HepG2 (cell line): ENCODE measurements around the gene EXOC3. TPM values are rescaled to one million over a fixed set of nuclear protein-coding genes. Genes with fewer than 3 reads are reported as not detected.
A peak's percentile ranks its signal among the peaks of the same experiment; 100 is the strongest.

Experiments used
- DR1 ChIP-seq: sonication (generic); formaldehyde crosslinking; IDR thresholded peaks from 2 replicates; pipeline ENCODE4 v1.8.0; 2021; ENCODE audit warnings: mild to moderate bottlenecking, missing genetic modification reagents, inconsistent platforms
- GABPB1 ChIP-seq: IDR thresholded peaks from 2 replicates; pipeline ENCODE4 v1.6.1; 2016; ENCODE audit warnings: mild to moderate bottlenecking, missing genetic modification reagents, moderate library complexity, missing compliant biosample characterization
- HMG20A ChIP-seq: IDR thresholded peaks from 2 replicates; pipeline ENCODE4 v1.6.1; 2016; ENCODE audit warnings: borderline replicate concordance
- HNRNPK ChIP-seq: fragments of 200-400 bp; formaldehyde crosslinking; IDR thresholded peaks from 2 replicates; pipeline ENCODE4 v1.6.1; 2018; ENCODE audit warnings: low read length, low read depth, moderate library complexity, mild to moderate bottlenecking; ENCODE audit not compliant: poor library complexity, severe bottlenecking
- MIER2 ChIP-seq: IDR thresholded peaks from 2 replicates; pipeline ENCODE4 v1.6.1; 2016; ENCODE audit warnings: missing biosample characterization, missing genetic modification reagents
- SP140L ChIP-seq: sonication (generic); formaldehyde crosslinking; IDR thresholded peaks from 2 replicates; pipeline ENCODE4 v1.4.0; 2020; ENCODE audit warnings: missing genetic modification reagents, borderline replicate concordance
- ZBTB7B ChIP-seq: sonication (generic); formaldehyde crosslinking; IDR thresholded peaks from 2 replicates; pipeline ENCODE4 v1.4.0; 2020; ENCODE audit warnings: missing genetic modification reagents
- ZNF333 ChIP-seq: sonication (generic); formaldehyde crosslinking; IDR thresholded peaks from 2 replicates; pipeline ENCODE4 v1.4.0; 2020; ENCODE audit warnings: mild to moderate bottlenecking, missing genetic modification reagents, borderline replicate concordance
- ZNF335 ChIP-seq: sonication (generic); formaldehyde crosslinking; IDR thresholded peaks from 2 replicates; pipeline ENCODE4 v1.4.0; 2020; ENCODE audit warnings: missing genetic modification reagents
- ZNF441 ChIP-seq: sonication (generic); formaldehyde crosslinking; IDR thresholded peaks from 2 replicates; pipeline ENCODE4 v1.7.0; 2021; ENCODE audit warnings: missing genetic modification reagents, borderline replicate concordance
- ZNF557 ChIP-seq: sonication (generic); formaldehyde crosslinking; IDR thresholded peaks from 2 replicates; pipeline ENCODE4 v1.4.0; 2020; ENCODE audit warnings: missing genetic modification reagents
- ZNF569 ChIP-seq: sonication (generic); formaldehyde crosslinking; IDR thresholded peaks from 2 replicates; pipeline ENCODE4 v1.5.0; 2020; ENCODE audit warnings: mild to moderate bottlenecking, missing genetic modification reagents, moderate library complexity, borderline replicate concordance
- ZNF605 ChIP-seq: sonication (generic); formaldehyde crosslinking; IDR thresholded peaks from 2 replicates; pipeline ENCODE4 v1.8.0; 2022; ENCODE audit warnings: mild to moderate bottlenecking, missing genetic modification reagents
- ZNF607 ChIP-seq: sonication (generic); formaldehyde crosslinking; IDR thresholded peaks from 2 replicates; pipeline ENCODE4 v1.5.1; 2020; ENCODE audit warnings: missing genetic modification reagents, mild to moderate bottlenecking, borderline replicate concordance
- polyA plus RNA-seq, 8 experiments: library from polyadenylated mRNA; depleted of rRNA in 3 of 8; stranded (reverse) in 7 of 8; unstranded in 1 of 8; fragments of >200 nt; fragmentation: Illumina TruSeq in 4 of 8; extraction: Trizol in 4 of 8; gene quantifications; 2 replicates each; pipeline versions ENCODE4 v1.2.1 to v1.2.3, GENCODE V29; 2011 to 2016; ENCODE audit warnings: low read depth in 4 of 8, missing spikeins in 1 of 8, mixed read lengths in 1 of 8; ENCODE audit not compliant: insufficient read depth in 1 of 8
- total RNA-seq, 5 experiments: library from RNA; depleted of rRNA; stranded (reverse); fragments of >200 nt; fragmentation: Illumina TruSeq; extraction: Trizol; gene quantifications; 2 replicates each; pipeline ENCODE4 v1.2.3, GENCODE V29; 2016; ENCODE audit warnings: low read depth in 1 of 5
- TF ChIP-seq, protein P1 (sequence below): conservative IDR thresholded peaks from 2 replicates; pipeline ENCODE4 v1.6.1; 2018; ENCODE audit warnings: missing genetic modification reagents
- TF ChIP-seq, protein P2 (sequence below): sonication (generic); formaldehyde crosslinking; IDR thresholded peaks from 2 replicates; pipeline ENCODE4 v1.8.1; 2022; ENCODE audit warnings: low read depth, mild to moderate bottlenecking, missing genetic modification reagents
- TF ChIP-seq, protein P3 (sequence below): sonication (generic); formaldehyde crosslinking; IDR thresholded peaks from 2 replicates; pipeline ENCODE4 v1.4.0; 2020; ENCODE audit warnings: missing genetic modification reagents
- TF ChIP-seq, protein P4 (sequence below): sonication (generic); formaldehyde crosslinking; IDR thresholded peaks from 2 replicates; pipeline ENCODE4 v1.4.0; 2020; ENCODE audit warnings: missing genetic modification reagents
- TF ChIP-seq, protein P5 (sequence below): sonication (generic); formaldehyde crosslinking; IDR thresholded peaks from 2 replicates; pipeline ENCODE4 v1.9.0; 2022; ENCODE audit warnings: missing genetic modification reagents, mild to moderate bottlenecking, borderline replicate concordance

The EXOC3 gene
- total and polyA plus RNA-seq, 2 of the 13 experiments (the other 11 are each of a cell fraction or from before 2014, with no cell fraction given): 9.2 to 20.5 TPM

DNA sequence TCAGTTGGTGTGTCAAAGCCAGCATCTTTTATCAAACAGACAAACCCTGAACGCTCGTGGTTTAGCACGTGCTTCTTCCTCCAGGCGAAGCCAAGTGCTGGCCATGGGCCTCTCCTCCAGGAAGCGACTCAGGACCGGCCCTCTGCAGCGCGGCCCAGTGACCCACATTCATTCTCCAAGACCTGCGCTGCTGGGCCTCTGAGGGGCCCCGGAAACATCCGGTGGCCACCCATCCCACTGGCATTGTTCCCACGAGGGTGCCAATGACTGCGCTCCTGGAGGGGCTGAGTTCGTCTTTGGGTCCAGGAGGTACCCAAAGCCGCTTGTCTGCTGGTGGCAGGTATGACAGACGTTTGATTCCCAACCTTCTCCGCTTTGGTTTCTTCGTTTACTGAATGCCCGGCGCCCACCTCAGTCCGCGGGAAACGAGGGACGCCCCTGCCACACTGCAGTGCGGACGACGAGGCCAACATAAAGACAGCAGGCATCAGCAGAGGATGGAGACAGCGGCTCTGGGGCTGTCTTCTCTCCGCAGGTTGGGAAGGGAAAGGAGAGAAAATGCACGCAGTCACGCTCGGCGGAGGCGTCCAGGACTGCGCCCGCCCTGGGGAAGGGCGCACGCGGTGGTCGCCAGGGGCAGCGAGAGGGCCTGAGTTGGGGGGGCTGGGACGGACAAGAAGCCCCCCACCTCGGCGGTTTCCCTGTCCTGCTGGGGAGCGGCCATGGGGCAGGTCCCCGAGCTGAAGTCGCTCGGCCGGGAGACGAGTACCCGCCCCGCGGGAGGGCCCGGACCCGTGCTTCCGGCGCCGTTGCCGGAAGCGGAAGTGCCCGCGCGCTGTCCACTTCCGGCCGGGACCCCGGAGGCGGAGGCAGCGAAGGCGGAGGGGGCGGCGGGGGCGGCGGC, at the start of gene EXOC3 (continued):
- TF ChIP-seq, protein P1, sequence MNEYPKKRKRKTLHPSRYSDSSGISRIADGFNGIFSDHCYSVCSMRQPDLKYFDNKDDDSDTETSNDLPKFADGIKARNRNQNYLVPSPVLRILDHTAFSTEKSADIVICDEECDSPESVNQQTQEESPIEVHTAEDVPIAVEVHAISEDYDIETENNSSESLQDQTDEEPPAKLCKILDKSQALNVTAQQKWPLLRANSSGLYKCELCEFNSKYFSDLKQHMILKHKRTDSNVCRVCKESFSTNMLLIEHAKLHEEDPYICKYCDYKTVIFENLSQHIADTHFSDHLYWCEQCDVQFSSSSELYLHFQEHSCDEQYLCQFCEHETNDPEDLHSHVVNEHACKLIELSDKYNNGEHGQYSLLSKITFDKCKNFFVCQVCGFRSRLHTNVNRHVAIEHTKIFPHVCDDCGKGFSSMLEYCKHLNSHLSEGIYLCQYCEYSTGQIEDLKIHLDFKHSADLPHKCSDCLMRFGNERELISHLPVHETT (CRISPR knock-in tag): 0 out of 2 replicates have a peak, but pooled peaks have one; percentile 32
- TF ChIP-seq ZNF441 (CRISPR knock-in tag) (peak; percentile 40; the same call in 1 of the 2 replicates), ZBTB7B (CRISPR knock-in tag) (peak; percentile 40; the same call in 1 of the 2 replicates), MIER2 (CRISPR knock-in tag) (no peak), HMG20A (CRISPR knock-in tag) (no peak), ZNF605 (CRISPR knock-in tag) (0 out of 2 replicates have a peak, but pooled peaks have one; percentile 21), ZNF557 (CRISPR knock-in tag) (0 out of 2 replicates have a peak, but pooled peaks have one; percentile 14), GABPB1 (CRISPR knock-in tag) (peak; percentile 97), ZNF335 (no peak), ZNF607 (CRISPR knock-in tag) (no peak), ZNF569 (no peak), HNRNPK (peak; percentile 44), ZNF333 (CRISPR knock-in tag) (peak; percentile 41; the same call in 1 of the 2 replicates), DR1 (CRISPR knock-in tag) (peak; percentile 40; the same call in 1 of the 2 replicates), SP140L (no peak)
- TF ChIP-seq, protein P2, sequence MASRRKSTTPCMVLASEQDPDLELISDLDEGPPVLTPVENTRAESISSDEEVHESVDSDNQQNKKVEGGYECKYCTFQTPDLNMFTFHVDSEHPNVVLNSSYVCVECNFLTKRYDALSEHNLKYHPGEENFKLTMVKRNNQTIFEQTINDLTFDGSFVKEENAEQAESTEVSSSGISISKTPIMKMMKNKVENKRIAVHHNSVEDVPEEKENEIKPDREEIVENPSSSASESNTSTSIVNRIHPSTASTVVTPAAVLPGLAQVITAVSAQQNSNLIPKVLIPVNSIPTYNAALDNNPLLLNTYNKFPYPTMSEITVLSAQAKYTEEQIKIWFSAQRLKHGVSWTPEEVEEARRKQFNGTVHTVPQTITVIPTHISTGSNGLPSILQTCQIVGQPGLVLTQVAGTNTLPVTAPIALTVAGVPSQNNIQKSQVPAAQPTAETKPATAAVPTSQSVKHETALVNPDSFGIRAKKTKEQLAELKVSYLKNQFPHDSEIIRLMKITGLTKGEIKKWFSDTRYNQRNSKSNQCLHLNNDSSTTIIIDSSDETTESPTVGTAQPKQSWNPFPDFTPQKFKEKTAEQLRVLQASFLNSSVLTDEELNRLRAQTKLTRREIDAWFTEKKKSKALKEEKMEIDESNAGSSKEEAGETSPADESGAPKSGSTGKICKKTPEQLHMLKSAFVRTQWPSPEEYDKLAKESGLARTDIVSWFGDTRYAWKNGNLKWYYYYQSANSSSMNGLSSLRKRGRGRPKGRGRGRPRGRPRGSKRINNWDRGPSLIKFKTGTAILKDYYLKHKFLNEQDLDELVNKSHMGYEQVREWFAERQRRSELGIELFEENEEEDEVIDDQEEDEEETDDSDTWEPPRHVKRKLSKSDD (CRISPR knock-in tag): no peak
- TF ChIP-seq, protein P3, sequence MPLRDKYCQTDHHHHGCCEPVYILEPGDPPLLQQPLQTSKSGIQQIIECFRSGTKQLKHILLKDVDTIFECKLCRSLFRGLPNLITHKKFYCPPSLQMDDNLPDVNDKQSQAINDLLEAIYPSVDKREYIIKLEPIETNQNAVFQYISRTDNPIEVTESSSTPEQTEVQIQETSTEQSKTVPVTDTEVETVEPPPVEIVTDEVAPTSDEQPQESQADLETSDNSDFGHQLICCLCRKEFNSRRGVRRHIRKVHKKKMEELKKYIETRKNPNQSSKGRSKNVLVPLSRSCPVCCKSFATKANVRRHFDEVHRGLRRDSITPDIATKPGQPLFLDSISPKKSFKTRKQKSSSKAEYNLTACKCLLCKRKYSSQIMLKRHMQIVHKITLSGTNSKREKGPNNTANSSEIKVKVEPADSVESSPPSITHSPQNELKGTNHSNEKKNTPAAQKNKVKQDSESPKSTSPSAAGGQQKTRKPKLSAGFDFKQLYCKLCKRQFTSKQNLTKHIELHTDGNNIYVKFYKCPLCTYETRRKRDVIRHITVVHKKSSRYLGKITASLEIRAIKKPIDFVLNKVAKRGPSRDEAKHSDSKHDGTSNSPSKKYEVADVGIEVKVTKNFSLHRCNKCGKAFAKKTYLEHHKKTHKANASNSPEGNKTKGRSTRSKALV (CRISPR knock-in tag): 0 out of 2 replicates have a peak, but pooled peaks have one; percentile 45
- TF ChIP-seq, protein P4, sequence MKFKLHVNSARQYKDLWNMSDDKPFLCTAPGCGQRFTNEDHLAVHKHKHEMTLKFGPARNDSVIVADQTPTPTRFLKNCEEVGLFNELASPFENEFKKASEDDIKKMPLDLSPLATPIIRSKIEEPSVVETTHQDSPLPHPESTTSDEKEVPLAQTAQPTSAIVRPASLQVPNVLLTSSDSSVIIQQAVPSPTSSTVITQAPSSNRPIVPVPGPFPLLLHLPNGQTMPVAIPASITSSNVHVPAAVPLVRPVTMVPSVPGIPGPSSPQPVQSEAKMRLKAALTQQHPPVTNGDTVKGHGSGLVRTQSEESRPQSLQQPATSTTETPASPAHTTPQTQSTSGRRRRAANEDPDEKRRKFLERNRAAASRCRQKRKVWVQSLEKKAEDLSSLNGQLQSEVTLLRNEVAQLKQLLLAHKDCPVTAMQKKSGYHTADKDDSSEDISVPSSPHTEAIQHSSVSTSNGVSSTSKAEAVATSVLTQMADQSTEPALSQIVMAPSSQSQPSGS (CRISPR knock-in tag): peak; percentile 16; the same call in 1 of the 2 replicates
- TF ChIP-seq, protein P5, sequence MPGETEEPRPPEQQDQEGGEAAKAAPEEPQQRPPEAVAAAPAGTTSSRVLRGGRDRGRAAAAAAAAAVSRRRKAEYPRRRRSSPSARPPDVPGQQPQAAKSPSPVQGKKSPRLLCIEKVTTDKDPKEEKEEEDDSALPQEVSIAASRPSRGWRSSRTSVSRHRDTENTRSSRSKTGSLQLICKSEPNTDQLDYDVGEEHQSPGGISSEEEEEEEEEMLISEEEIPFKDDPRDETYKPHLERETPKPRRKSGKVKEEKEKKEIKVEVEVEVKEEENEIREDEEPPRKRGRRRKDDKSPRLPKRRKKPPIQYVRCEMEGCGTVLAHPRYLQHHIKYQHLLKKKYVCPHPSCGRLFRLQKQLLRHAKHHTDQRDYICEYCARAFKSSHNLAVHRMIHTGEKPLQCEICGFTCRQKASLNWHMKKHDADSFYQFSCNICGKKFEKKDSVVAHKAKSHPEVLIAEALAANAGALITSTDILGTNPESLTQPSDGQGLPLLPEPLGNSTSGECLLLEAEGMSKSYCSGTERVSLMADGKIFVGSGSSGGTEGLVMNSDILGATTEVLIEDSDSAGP: peak; percentile 42; the same call in 1 of the 2 replicates
